Chondrocyte (in vitro differentiated cells): ENCODE results near the gene SHANK3. TPM values are rescaled to one million over a fixed set of nuclear protein-coding genes. Genes with fewer than 3 reads are reported as not detected.

Experiments
- DNase-seq: peaks from one replicate; pipeline ENCODE4 v3.0.0; 2021; ENCODE audit warnings: mixed read lengths, low spot score
- H3K27ac Mint-ChIP-seq: one replicate; pipeline ENCODE4 v1.8.0; 2021; ENCODE audit warnings: mild to moderate bottlenecking, moderate library complexity, mixed read lengths; ENCODE audit not compliant: unreplicated experiment
- H3K27me3 Mint-ChIP-seq: 2 replicates; pipeline ENCODE4 v1.8.0; 2021; ENCODE audit warnings: low read depth, mixed read lengths
- H3K36me3 Mint-ChIP-seq: 2 replicates; pipeline ENCODE4 v1.8.0; 2021; ENCODE audit warnings: low read depth, mixed read lengths
- H3K4me1 Mint-ChIP-seq: 2 replicates; pipeline ENCODE4 v1.8.0; 2021; ENCODE audit warnings: low read depth, mild to moderate bottlenecking, mixed read lengths
- H3K4me3 Mint-ChIP-seq: one replicate; pipeline ENCODE4 v1.8.0; 2021; ENCODE audit warnings: mild to moderate bottlenecking, moderate library complexity, mixed read lengths; ENCODE audit not compliant: unreplicated experiment
- H3K9me3 Mint-ChIP-seq: 2 replicates; pipeline ENCODE4 v1.8.0; 2021; ENCODE audit warnings: low read depth, mixed read lengths
- total RNA-seq: library from RNA; stranded (reverse); gene quantifications from 3 replicates; pipeline ENCODE4 v1.2.1, GENCODE V29; 2021
- TF ChIP-seq, protein P1 (sequence below): fragments of 200-600 bp; sonication (generic); IDR thresholded peaks from 2 replicates; pipeline ENCODE4 v1.5.0; 2021; ENCODE audit warnings: antibody characterized with exemption, mild to moderate bottlenecking, moderate library complexity

SHANK3 gene
- total RNA-seq, 1 donor from 2014 or later: 7.0 TPM

DNA sequence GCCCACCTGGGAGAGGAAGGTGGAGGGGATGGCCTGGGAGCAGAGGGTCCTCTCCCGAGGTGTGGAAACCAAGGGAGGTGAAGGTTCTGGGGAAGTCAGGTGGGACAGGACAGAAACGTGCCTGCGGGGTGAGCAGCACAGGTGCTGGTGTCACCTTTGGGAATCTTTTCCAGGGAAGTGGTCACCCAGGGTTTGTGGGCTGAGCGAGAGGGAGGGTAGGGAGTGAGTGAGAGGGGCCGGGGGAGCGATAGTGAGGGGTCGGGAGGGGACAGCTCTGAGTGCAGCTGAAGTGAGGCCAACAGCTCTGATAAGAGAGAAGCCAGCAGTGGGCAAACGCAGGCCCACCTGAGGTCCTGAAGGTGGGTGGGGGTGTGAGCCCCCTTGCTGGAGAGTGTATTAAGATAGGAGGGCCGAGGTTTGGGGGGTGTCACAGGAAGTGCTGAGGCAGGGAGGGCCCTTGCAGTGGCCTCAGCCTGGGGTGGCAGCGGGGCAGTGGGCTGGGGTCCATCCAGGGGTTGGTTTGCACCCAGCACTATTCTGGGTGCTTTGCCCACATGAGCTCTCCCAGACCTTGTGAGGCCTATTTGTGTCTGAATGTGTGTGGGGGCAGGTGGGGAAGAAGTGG is 1.6 kb upstream of the SHANK3 start:
- TF ChIP-seq, protein P1, sequence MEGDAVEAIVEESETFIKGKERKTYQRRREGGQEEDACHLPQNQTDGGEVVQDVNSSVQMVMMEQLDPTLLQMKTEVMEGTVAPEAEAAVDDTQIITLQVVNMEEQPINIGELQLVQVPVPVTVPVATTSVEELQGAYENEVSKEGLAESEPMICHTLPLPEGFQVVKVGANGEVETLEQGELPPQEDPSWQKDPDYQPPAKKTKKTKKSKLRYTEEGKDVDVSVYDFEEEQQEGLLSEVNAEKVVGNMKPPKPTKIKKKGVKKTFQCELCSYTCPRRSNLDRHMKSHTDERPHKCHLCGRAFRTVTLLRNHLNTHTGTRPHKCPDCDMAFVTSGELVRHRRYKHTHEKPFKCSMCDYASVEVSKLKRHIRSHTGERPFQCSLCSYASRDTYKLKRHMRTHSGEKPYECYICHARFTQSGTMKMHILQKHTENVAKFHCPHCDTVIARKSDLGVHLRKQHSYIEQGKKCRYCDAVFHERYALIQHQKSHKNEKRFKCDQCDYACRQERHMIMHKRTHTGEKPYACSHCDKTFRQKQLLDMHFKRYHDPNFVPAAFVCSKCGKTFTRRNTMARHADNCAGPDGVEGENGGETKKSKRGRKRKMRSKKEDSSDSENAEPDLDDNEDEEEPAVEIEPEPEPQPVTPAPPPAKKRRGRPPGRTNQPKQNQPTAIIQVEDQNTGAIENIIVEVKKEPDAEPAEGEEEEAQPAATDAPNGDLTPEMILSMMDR: no peak
- Mint-ChIP-seq H3K4me3 (no peak overlapping the region), H3K9me3 (no peaks in the 10 kb centered on the region), H3K36me3 (no peaks in the 10 kb centered on the region), H3K4me1 (peaks cover 9% of the 10 kb centered on the region), H3K27me3 (peaks cover 10% of the 10 kb centered on the region), H3K27ac (no peak overlapping the region)
- DNase-seq: peak; percentile 59

DNA sequence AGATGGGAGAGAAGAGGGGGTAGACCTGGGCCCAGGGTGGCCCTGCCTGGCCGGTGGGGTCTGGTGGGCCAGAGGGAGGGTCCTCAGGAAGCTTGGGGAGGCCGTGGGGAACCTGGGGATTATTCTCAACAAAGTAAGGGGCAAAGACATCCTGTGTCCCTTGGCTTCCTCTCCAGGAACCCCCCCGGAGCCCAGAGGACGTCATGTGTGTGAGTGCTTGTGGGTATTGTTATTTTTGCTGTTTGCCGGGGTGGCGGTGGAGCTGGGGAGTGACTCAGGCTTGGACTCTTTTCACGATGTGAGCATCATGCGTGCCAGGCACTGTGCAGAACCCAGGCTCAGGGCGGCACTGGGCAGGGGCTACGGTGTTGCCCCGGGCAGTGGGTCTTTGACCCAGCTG is 982 bp upstream of the SHANK3 start:
- peak; percentile 67 for DNase-seq

DNA sequence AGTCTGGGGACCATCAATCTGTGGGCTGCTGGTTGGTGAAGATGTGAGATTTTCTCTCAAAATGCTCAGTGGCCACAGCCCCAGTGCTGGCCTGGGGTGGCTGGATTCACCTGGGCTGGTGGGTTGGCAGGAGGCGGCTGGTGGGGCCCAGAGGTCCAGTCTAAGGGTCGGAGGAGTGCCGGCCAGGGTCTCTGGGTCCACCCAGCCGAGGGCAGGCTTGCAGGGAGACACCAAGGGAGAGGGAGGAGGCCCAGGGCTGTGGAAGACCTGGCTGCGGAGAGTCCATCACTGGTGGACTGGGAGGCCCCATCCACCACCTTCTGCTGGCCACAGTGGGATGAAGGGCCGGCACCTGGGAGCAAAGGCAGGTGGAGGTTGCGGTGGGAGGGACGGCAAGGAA is 582 bp upstream of the SHANK3 start:
- TF ChIP-seq, protein P1: no peak
- H3K27me3 Mint-ChIP-seq: peaks cover 10% of the 10 kb centered on the region
- no peaks in the 10 kb centered on the region for H3K36me3 Mint-ChIP-seq
- no peaks in the 10 kb centered on the region for H3K9me3 Mint-ChIP-seq
- H3K27ac Mint-ChIP-seq: no peak overlapping the region
- H3K4me1 Mint-ChIP-seq: peaks cover 9% of the 10 kb centered on the region
- peak; percentile 82 for DNase-seq
- no peak overlapping the region for H3K4me3 Mint-ChIP-seq

More for the DNA sequence above, 982 bp upstream of the SHANK3 start:
- Mint-ChIP-seq H3K4me3 (no peak overlapping the region), H3K4me1 (peaks cover 9% of the 10 kb centered on the region), H3K27me3 (peaks cover 10% of the 10 kb centered on the region), H3K9me3 (no peaks in the 10 kb centered on the region), H3K36me3 (no peaks in the 10 kb centered on the region), H3K27ac (no peak overlapping the region)
- TF ChIP-seq, protein P1: no peak

DNA sequence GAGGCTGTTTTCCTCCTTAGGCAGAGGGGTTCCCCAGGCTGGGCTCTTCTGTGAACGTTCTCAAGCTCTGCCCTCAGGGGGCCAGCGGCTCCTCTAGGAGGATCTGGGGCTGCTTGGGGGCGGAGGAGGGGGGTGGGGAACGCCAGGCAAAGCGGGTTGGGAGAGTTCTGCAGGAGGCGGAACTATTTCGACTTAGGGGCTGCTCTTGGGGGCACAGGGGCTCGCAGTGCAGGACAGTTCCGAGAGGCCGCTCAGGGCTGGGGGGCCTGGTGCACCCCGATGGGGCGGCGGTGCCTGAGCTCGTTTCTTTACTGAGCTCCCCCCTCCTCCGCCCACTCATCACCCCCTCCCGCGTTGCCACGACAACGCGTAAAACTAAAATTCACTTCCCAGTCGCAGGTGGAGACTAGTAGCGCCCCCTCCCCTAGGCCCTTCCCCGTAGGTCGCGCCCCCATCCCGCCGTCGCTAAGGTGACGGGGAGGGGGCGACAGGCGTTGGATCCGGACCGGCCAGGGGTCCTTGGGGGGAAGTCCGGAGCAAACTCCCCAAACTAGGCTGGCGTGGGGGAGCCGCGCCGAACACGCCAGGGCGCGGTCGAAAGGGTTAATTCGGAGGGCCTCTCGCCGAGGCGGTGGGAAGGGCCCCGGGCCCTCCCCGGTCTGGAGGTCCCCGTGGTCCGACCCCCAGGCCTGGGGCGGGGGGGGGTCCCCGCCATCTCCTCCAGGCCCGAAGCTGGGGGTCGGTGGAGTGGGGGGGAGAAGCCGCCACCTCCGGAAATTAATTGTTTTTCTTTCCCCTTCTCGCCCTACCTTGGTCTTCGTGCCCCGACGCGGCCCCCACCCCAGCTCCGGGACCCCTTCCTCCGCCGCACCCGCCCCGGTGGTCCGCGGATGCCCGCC is 857 bp downstream of the SHANK3 start:
- Mint-ChIP-seq H3K36me3 (no peaks in the 10 kb centered on the region), H3K9me3 (no peaks in the 10 kb centered on the region), H3K4me3 (no peak overlapping the region), H3K27ac (no peak overlapping the region), H3K4me1 (peaks cover 9% of the 10 kb centered on the region), H3K27me3 (peaks cover 9% of the 10 kb centered on the region)
- DNase-seq: peak; percentile 71
- TF ChIP-seq, protein P1: no peak

DNA sequence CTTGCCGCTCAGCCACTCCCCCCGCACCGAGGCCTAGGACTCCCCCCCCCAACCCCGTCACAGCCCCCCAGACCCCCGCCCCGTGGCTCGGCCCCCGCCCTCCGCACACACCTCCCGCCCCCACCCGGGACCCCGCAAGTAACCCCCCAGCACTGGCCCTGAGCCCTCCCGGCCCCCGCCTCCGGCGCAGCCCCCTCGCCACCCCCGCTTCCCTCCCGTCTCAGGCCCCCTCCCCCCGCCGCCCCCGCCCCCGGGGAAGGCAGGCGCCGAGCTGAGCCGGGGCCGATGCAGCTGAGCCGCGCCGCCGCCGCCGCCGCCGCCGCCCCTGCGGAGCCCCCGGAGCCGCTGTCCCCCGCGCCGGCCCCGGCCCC is 1.5 kb downstream of the SHANK3 start:
- Mint-ChIP-seq H3K9me3 (no peaks in the 10 kb centered on the region), H3K36me3 (no peaks in the 10 kb centered on the region), H3K4me3 (no peak overlapping the region), H3K27me3 (peaks cover 9% of the 10 kb centered on the region), H3K4me1 (peaks cover 9% of the 10 kb centered on the region), H3K27ac (no peak overlapping the region)
- TF ChIP-seq, protein P1: no peak
- peak; percentile 56 for DNase-seq
